Activated CD4-positive, alpha-beta T cell treated with anti-CD3 and anti-CD28 coated beads, Interleukin-2, Interleukin-4, amounts not matched to agents 100 ng/mL and 50 ng/mL, durations not matched to agents 16 hours and 8 hours (primary cell): ENCODE data around the gene BHLHA15.

ENCODE experiments used
- DNase-seq: peaks from one replicate; pipeline ENCODE4 v3.0.0-alpha.2; 2020; ENCODE audit warnings: low spot score

Gene BHLHA15

GRCh38 chr7:98225913-98226614 is 14.8 kb downstream of the BHLHA15 start:
- no peak for DNase-seq

GRCh38 chr7:98227939-98228338 is 16.7 kb downstream of the BHLHA15 start:
- no peak for DNase-seq

GRCh38 chr7:98228801-98229200 is 17.6 kb downstream of the BHLHA15 start:
- no peak for DNase-seq

GRCh38 chr7:98229441-98229840 is 18.2 kb downstream of the BHLHA15 start:
- no peak for DNase-seq

GRCh38 chr7:98229991-98230745 is 18.9 kb downstream of the BHLHA15 start:
- no peak for DNase-seq

GRCh38 chr7:98230746-98231471 is 19.7 kb downstream of the BHLHA15 start:
- no peak for DNase-seq

- DNase-seq: no peak
Measured at GRCh38 chr7:98231493-98232262, 20.4 kb downstream of the BHLHA15 start.

- no peak for DNase-seq
Measured at GRCh38 chr7:98232263-98232585, 21.0 kb downstream of the BHLHA15 start.

- DNase-seq: no peak
Measured at GRCh38 chr7:98232799-98233198, 21.6 kb downstream of the BHLHA15 start.

- DNase-seq: no peak
Measured at GRCh38 chr7:98233219-98234070, 22.2 kb downstream of the BHLHA15 start.

GRCh38 chr7:98234429-98235147 is 23.3 kb downstream of the BHLHA15 start:
- no peak for DNase-seq

- DNase-seq: no peak
Measured at GRCh38 chr7:98235901-98236300, 24.7 kb downstream of the BHLHA15 start.

GRCh38 chr7:98236355-98237185 is 25.3 kb downstream of the BHLHA15 start:
- DNase-seq: no peak

- DNase-seq: no peak
Measured at GRCh38 chr7:98238076-98238475, 26.8 kb downstream of the BHLHA15 start.

GRCh38 chr7:98238976-98239375 is 27.7 kb downstream of the BHLHA15 start:
- no peak for DNase-seq

GRCh38 chr7:98240961-98241673 is 29.9 kb downstream of the BHLHA15 start:
- peak; percentile 14 for DNase-seq

GRCh38 chr7:98241674-98242241 is 30.5 kb downstream of the BHLHA15 start:
- no peak for DNase-seq

- no peak for DNase-seq
Measured at GRCh38 chr7:98242342-98242741, 31.1 kb downstream of the BHLHA15 start.

- DNase-seq: no peak
Measured at GRCh38 chr7:98242934-98243333, 31.7 kb downstream of the BHLHA15 start.
